Esophagus muscularis mucosa (tissue), 4 donors: ENCODE results near the gene ELAVL1. TPM values are rescaled to one million over a fixed set of nuclear protein-coding genes. Genes with fewer than 3 reads are reported as not detected.

ENCODE experiments used
- DNase-seq: peaks from one replicate; pipeline ENCODE4 v3.0.0-alpha.2; 2017; ENCODE audit errors: extremely low spot score
- H3K27ac ChIP-seq, 4 donors: fragments of 200-600 bp; sonication (generic); replicated peaks in 1 of 4; 1 replicate in 3 of 4; 2 replicates in 1 of 4; pipeline ENCODE4 v1.5.1; 2016 to 2019; ENCODE audit warnings: mild to moderate bottlenecking in 1 of 4
- H3K27me3 ChIP-seq, 4 donors: fragments of 200-600 bp; sonication (generic); one replicate each; pipeline versions ENCODE4 v1.5.1 to v1.6.0; 2016 to 2019
- H3K36me3 ChIP-seq, 4 donors: fragments of 200-600 bp; sonication (generic); one replicate each; pipeline ENCODE4 v1.5.1; 2016 to 2019
- H3K4me1 ChIP-seq, 4 donors: fragments of 200-600 bp; sonication (generic); one replicate each; pipeline ENCODE4 v1.5.1; 2016 to 2019
- H3K4me3 ChIP-seq, 4 donors: fragments of 200-600 bp; sonication (generic); 1 replicate in 2 of 4; 2 replicates in 2 of 4; pipeline ENCODE4 v1.5.1; 2016 to 2019; ENCODE audit warnings: mild to moderate bottlenecking in 4 of 4, moderate library complexity in 1 of 4
- H3K9me3 ChIP-seq, 4 donors: fragments of 200-600 bp; sonication (generic); 1 replicate in 3 of 4; 2 replicates in 1 of 4; pipeline ENCODE4 v1.5.1; 2016 to 2019
- EP300 ChIP-seq: sonication (generic); formaldehyde crosslinking; IDR thresholded peaks from one replicate; pipeline ENCODE4 v1.6.1; 2017; ENCODE audit warnings: antibody characterized with exemption
- POLR2A ChIP-seq: fragments of 450-650 bp; IDR thresholded peaks from one replicate; pipeline ENCODE4 v1.6.1; 2017; ENCODE audit warnings: antibody characterized with exemption, moderate library complexity, mild to moderate bottlenecking, low read depth
- POLR2AphosphoS5 ChIP-seq, 2 donors: sonication (generic); formaldehyde crosslinking; IDR thresholded peaks; one replicate each; pipeline ENCODE4 v1.6.1; 2017; ENCODE audit warnings: antibody characterized with exemption in 2 of 2
- WGBS: methylation state at CpG from one replicate; pipeline ENCODE4 v1.1.5; 2018; 5-methylcytosine and 5-hydroxymethylcytosine counted together
- intact Hi-C: fragments of 100-400 bp; cut with DNase I; formaldehyde crosslinking; loops from one replicate; pipeline ENCODE4 v1.15.1; 2023
- total RNA-seq, 4 donors: library from RNA; depleted of rRNA; stranded (reverse); fragments of >200 nt; gene quantifications; one replicate each; pipeline versions ENCODE4 v1.1.0 to v1.2.1, GENCODE V29; 2016
- TF ChIP-seq, protein P1 (sequence below), 3 experiments: fragments of 200-600 bp in 2 of 3; fragments of 450-650 bp in 1 of 3; sonication (generic) in 2 of 3; IDR thresholded peaks; one replicate each; pipeline ENCODE4 v1.5.1; 2017 to 2019; ENCODE audit warnings: antibody characterized with exemption in 3 of 3, mild to moderate bottlenecking in 2 of 3, moderate library complexity in 1 of 3

ELAVL1 gene
- total RNA-seq, 4 donors from 2014 or later = 27.0 to 49.1 (median 38.3) TPM

DNA sequence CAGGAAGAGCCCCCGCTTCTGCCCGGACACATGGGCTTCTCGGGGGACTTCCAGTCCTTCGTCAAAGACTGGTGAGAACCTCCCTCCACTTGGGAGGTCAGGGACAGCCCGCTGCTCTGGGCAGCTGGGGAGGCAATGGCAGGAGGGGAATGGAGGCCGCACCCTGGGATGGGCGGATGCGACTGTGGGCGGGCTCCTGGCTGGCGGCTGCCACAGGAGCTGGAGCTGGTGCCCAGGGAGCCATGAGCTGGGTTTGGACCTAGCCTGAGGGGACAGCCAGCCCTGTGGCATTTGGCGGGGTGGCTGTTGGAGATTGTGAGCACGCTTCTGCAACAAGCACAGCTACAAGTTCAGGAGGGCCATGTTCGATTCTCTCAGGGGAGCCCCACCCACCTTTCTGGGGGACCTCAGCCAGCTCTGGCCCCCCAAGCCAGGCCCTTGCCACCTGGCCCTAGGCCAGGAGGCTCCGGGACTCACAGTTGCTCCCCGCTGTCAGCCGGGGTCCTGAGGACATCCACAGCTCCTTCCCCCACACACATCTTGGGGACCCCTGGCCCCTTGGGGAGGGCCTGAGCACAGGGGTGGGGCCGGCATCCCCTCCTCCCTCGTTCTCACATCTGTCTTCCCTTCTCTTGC, 93.8 kb downstream of the ELAVL1 start:
- Histone ChIP-seq H3K9me3 (no peaks in the 10 kb centered on the region), H3K27ac (no peak overlapping the region), H3K27me3 (peaks cover 6 to 27% (median 13%) of the 10 kb centered on the region in 4 donors), H3K4me1 (peaks cover 19 to 44% (median 31%) of the 10 kb centered on the region in 4 donors), H3K4me3 (no peak overlapping the region), H3K36me3 (peaks cover 37 to 70% (median 53%) of the 10 kb centered on the region in 4 donors)
- TF ChIP-seq, protein P1, sequence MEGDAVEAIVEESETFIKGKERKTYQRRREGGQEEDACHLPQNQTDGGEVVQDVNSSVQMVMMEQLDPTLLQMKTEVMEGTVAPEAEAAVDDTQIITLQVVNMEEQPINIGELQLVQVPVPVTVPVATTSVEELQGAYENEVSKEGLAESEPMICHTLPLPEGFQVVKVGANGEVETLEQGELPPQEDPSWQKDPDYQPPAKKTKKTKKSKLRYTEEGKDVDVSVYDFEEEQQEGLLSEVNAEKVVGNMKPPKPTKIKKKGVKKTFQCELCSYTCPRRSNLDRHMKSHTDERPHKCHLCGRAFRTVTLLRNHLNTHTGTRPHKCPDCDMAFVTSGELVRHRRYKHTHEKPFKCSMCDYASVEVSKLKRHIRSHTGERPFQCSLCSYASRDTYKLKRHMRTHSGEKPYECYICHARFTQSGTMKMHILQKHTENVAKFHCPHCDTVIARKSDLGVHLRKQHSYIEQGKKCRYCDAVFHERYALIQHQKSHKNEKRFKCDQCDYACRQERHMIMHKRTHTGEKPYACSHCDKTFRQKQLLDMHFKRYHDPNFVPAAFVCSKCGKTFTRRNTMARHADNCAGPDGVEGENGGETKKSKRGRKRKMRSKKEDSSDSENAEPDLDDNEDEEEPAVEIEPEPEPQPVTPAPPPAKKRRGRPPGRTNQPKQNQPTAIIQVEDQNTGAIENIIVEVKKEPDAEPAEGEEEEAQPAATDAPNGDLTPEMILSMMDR (IDR thresholded peaks at IDR 0.05) = no peak
- TF ChIP-seq POLR2AphosphoS5 (IDR thresholded peaks at IDR 0.05) (no peak), EP300 (no peak), POLR2A (no peak)
- DNase-seq = no peak
- intact Hi-C loops = no loop called here
- WGBS = 87% methylated on average over 12 of the region's 18 CpGs

DNA sequence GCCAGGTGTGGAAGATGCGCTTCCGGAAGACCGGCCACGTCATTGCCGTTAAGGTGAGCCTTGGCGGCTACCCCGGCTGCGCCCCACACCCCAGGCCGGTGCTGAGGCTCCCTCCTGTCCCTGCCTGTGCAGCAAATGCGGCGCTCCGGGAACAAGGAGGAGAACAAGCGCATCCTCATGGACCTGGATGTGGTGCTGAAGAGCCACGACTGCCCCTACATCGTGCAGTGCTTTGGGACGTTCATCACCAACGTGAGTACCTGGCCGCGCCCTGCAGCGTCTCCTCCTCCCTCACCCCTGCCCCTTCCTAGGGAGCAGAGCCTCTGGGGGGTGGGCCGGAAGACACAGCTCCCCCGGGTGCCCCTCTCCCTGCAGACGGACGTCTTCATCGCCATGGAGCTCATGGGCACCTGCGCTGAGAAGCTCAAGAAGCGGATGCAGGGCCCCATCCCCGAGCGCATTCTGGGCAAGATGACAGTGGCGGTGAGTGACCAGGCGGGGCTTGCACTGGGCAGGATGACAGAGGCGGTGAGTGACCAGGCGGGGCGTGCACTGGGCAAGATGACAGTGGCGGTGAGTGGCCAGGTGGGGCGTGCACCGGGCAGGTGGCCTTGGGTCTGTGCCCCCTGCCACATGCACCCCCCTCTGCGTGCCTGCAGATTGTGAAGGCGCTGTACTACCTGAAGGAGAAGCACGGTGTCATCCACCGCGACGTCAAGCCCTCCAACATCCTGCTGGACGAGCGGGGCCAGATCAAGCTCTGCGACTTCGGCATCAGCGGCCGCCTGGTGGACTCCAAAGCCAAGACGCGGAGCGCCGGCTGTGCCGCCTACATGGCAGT, 94.9 kb downstream of the ELAVL1 start:
- Histone ChIP-seq H3K4me1 (peaks cover 19 to 44% (median 31%) of the 10 kb centered on the region in 4 donors), H3K9me3 (no peaks in the 10 kb centered on the region), H3K4me3 (no peak overlapping the region), H3K27ac (no peak overlapping the region), H3K27me3 (peaks cover 0 to 16% (median 3%) of the 10 kb centered on the region in 4 donors), H3K36me3 (peaks cover 45 to 81% (median 63%) of the 10 kb centered on the region in 4 donors)
- no peak for DNase-seq
- 93% methylated on average over 50 of the region's 54 CpGs for WGBS
- TF ChIP-seq POLR2AphosphoS5 (IDR thresholded peaks at IDR 0.05) (no peak), EP300 (no peak), POLR2A (no peak)
- TF ChIP-seq, protein P1 (IDR thresholded peaks at IDR 0.05) = no peak
- intact Hi-C loops = no loop called here

DNA sequence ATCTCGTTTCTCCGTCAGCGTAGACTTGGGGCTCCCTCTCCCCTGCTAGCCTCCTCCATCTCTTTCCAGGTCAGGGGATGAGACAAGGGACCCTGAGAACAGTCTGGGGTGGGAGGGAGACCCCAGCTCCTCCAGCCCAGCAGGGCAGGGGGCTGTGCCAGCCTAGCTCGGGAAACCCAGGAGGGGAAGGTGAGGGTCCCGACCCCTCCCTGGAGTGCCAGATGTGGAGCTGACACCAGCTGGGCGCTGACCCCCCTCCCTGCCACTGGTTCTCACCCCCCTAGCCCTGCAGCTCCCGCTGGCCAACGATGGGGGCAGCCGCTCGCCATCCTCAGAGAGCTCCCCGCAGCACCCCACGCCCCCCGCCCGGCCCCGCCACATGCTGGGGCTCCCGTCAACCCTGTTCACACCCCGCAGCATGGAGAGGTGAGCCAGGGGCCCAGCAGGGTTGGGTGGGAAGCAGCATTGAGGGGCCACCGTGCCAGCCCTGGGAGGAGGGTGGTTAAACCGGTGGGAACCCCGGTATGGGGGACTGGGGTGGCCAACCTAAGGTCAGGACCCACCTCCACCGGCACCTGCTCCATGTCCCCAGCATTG, 95.9 kb downstream of the ELAVL1 start:
- no peak overlapping the region for H3K4me3 ChIP-seq
- peaks cover 29 to 48% (median 39%) of the 10 kb centered on the region in 4 donors for H3K4me1 ChIP-seq
- 96% methylated on average over 8 of the region's 21 CpGs for WGBS
- peaks cover 0 to 6% (median 0%) of the 10 kb centered on the region in 4 donors for H3K27me3 ChIP-seq
- H3K36me3 ChIP-seq = peaks cover 49 to 81% (median 67%) of the 10 kb centered on the region in 4 donors
- H3K27ac ChIP-seq = no peak overlapping the region
- no peaks in the 10 kb centered on the region for H3K9me3 ChIP-seq
- intact Hi-C loops = no loop called here
- TF ChIP-seq POLR2AphosphoS5 (IDR thresholded peaks at IDR 0.05) (no peak), POLR2A (no peak), EP300 (no peak)
- TF ChIP-seq, protein P1 (IDR thresholded peaks at IDR 0.05) = no peak
- no peak for DNase-seq

DNA sequence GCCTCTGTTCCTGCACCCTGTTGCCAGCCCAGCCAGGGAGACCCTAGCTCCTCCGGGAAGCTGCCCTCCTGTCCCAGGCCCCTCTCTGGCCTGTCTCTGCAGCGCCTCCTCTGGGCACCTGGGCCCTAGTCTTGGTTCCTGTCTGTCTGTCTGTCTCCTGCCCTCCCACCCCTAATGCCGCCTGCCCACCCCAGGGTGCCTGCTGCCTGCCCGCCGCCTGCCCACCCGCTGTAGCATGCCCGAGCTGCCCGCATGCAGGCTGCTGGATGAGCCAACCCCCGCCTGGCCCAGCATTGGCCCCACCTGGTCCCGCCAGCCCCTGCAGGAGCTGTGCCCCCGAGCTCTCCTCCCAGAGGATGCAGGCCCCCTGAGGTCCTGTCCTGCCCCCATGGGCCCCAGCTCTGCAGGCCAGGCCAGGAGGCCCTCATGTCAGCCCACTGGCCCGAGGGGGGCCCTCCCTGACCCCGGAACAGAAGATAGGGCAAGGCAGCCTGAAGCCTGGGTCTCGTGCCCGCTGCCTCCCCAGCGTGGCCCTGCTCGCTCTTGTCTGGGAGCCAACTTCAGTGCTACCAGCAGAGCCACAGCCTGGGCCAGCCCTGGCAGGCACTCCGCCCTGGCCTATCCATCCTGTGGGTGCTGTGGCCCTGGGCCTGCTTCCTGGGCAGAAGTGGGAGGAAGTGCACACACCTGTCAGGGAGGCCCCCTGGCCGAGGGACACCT, 96.5 kb downstream of the ELAVL1 start:
- no peak for DNase-seq
- no peaks in the 10 kb centered on the region for H3K9me3 ChIP-seq
- no peak overlapping the region for H3K4me3 ChIP-seq
- TF ChIP-seq, protein P1 (IDR thresholded peaks at IDR 0.05) = no peak
- TF ChIP-seq POLR2A (no peak), POLR2AphosphoS5 (IDR thresholded peaks at IDR 0.05) (no peak), EP300 (no peak)
- WGBS = 97% methylated on average over 7 of the region's 19 CpGs
- intact Hi-C loops = no loop called here
- H3K27ac ChIP-seq = no peak overlapping the region
- H3K4me1 ChIP-seq = peaks cover 31 to 54% (median 42%) of the 10 kb centered on the region in 4 donors
- H3K36me3 ChIP-seq = peaks cover 49 to 81% (median 67%) of the 10 kb centered on the region in 4 donors
- no peaks in the 10 kb centered on the region for H3K27me3 ChIP-seq
